Adrenal gland (tissue), 5 donors: ENCODE data around the gene POLR2E.
A peak's percentile ranks its signal among the peaks of the same experiment; 100 is the strongest.

Source experiments
- CTCF ChIP-seq, 6 experiments: fragments of 450-650 bp in 4 of 6; fragments of 200-600 bp in 2 of 6; sonication (generic) in 1 of 6; IDR thresholded peaks; 1 replicate in 5 of 6; 2 replicates in 1 of 6; pipeline versions ENCODE4 v1.5.1 to v1.8.0; 2016 to 2021; ENCODE audit warnings: antibody characterized with exemption in 6 of 6, mild to moderate bottlenecking in 2 of 6, moderate library complexity in 1 of 6
- POLR2A ChIP-seq, 2 donors: fragments of 450-650 bp; IDR thresholded peaks; one replicate each; pipeline ENCODE4 v1.6.1; 2017; ENCODE audit warnings: antibody characterized with exemption in 2 of 2, mild to moderate bottlenecking in 2 of 2, moderate library complexity in 1 of 2
- donor health status: DM: no; HTN: no; CAD: no.

DNA sequence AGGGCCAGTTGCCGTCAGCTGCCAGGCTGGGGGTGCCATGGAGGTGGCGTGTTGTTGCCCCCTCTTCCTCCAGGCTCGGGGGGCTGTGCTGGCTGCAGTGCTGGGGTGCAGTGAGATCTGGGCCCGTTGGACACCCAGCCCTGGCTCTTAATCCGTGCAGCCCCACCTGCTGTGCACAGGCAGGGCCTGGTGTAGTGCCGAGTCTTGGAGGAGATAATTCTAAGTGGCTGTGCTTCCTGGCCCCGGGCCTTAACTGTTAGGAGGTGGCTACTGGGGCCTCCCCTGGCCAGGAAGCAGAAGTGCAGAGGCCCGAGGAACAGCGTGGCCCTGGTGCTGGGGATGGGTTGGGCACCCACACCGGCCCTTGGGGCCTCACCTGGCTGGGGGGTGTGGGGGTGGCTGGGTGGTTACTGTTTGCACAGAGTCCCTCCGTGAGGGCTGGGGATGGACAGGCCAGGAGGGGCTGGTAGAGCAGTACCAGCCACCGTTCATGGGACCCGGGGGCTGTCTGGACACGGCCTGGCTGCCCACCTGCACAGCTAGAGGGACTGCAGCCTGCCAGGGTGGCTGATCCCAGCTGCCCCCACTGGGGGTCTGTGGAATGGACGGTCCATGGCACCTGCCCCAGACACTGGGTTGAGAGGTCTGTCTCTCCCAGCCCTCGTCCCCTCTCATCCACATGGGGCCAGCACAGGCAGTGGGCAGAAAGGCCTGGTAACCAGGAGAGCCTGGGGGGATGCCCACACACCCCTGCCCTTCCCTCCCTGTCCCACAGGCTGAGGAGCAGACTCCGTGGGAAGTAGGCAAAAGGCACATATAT, 11.9 kb upstream of the POLR2E start:
- TF ChIP-seq POLR2A (IDR thresholded peaks at IDR 0.05), result no peak
- TF ChIP-seq CTCF (IDR thresholded peaks at IDR 0.05), result peak in 1 of 6 experiments; percentile 28
